Prostate gland (tissue), 2 donors: ENCODE results near the gene ZNF764. TPM values are rescaled to one million over a fixed set of nuclear protein-coding genes. Genes with fewer than 3 reads are reported as not detected.
A peak's percentile ranks its signal among the peaks of the same experiment; 100 is the strongest.
"Not testable (repeated sequence)": the region's sequence is repeated elsewhere in the genome, so short reads cannot be mapped to it uniquely, and the experiment has no call there.

Experiments used
- DNase-seq: peaks from one replicate; pipeline ENCODE4 v3.0.0-alpha.2; 2019; ENCODE audit warnings: low spot score
- H3K27ac ChIP-seq, 2 donors: fragments of 200-600 bp; sonication (generic); 2 replicates each; pipeline ENCODE4 v1.5.1; 2017 to 2019
- H3K27me3 ChIP-seq: fragments of 200-600 bp; sonication (generic); replicated peaks from 2 replicates; pipeline ENCODE4 v1.5.1; 2019; ENCODE audit not compliant: insufficient read depth
- H3K36me3 ChIP-seq, 2 donors: fragments of 200-600 bp; sonication (generic); 1 replicate in 1 of 2; 2 replicates in 1 of 2; pipeline versions ENCODE4 v1.5.1 to v1.8.1; 2017 to 2019
- H3K4me1 ChIP-seq: fragments of 200-600 bp; sonication (generic); replicated peaks from 2 replicates; pipeline ENCODE4 v1.5.1; 2019
- H3K4me3 ChIP-seq, 2 donors: fragments of 200-600 bp; sonication (generic); 2 replicates each; pipeline ENCODE4 v1.5.1; 2017 to 2019
- H3K9me3 ChIP-seq: fragments of 200-600 bp; sonication (generic); 2 replicates; pipeline ENCODE4 v1.5.1; 2017
- CTCF ChIP-seq, 4 experiments: fragments of 200-600 bp in 2 of 4; fragments of 450-650 bp in 2 of 4; sonication (generic) in 2 of 4; IDR thresholded peaks; 1 replicate in 3 of 4; 2 replicates in 1 of 4; pipeline ENCODE4 v1.5.1; 2016 to 2019; ENCODE audit warnings: antibody characterized with exemption in 4 of 4, mild to moderate bottlenecking in 2 of 4, moderate library complexity in 2 of 4
- POLR2A ChIP-seq: fragments of 450-650 bp; IDR thresholded peaks from one replicate; pipeline ENCODE4 v1.6.1; 2016; ENCODE audit warnings: antibody characterized with exemption, mild to moderate bottlenecking
- POLR2AphosphoS5 ChIP-seq: sonication (generic); formaldehyde crosslinking; IDR thresholded peaks from one replicate; pipeline ENCODE4 v1.6.1; 2017; ENCODE audit warnings: antibody characterized with exemption
- WGBS: methylation state at CpG from one replicate; pipeline ENCODE4 v1.1.5; 2018; 5-methylcytosine and 5-hydroxymethylcytosine counted together
- intact Hi-C: fragments of 100-400 bp; cut with DNase I; formaldehyde crosslinking; loops from one replicate; pipeline ENCODE4 v1.14.2; 2022
- total RNA-seq, 2 donors: library from RNA; depleted of rRNA; stranded (reverse); fragments of >200 nt; gene quantifications; one replicate each; pipeline ENCODE4 v1.1.0, GENCODE V29; 2016

ZNF764 gene
- total RNA-seq, 2 donors from 2014 or later = 15.7 to 22.5 TPM

DNA sequence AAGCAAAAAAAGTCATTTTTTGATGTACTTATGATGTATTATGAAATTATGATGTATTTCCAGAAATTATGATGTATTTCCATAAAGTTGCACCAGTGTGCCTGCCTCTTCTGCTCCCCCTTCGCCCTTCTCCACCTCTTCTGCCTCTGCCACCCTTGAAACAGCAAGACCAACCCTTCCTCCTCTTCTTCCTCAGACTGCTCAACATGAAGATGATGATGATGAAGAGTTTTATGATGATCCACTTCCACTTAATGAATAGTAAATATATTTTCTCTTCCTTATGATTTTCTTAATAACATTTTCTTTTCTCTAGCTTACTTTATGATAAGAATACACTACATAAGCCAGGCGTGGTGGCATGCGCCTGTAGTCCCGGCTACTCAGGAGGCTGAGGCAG is 34.7 kb upstream of the ZNF764 start:
- no peak for TF ChIP-seq POLR2A
- no peak for TF ChIP-seq POLR2AphosphoS5
- TF ChIP-seq CTCF (IDR thresholded peaks at IDR 0.05) = no peak
- Histone ChIP-seq H3K9me3 (no peaks in the 10 kb centered on the region), H3K36me3 (no peaks in the 10 kb centered on the region), H3K4me1 (no peaks in the 10 kb centered on the region), H3K27me3 (no peaks in the 10 kb centered on the region), H3K4me3 (no peak overlapping the region), H3K27ac (no peak overlapping the region)
- 92% methylated on average over 4 of the region's 4 CpGs for WGBS
- intact Hi-C loops = no loop called here
- no peak for DNase-seq

GRCh38 chr16:30590869-30591268 is 32.7 kb upstream of the ZNF764 start:
- H3K27me3 ChIP-seq, intact Hi-C loops, H3K27ac ChIP-seq, H3K4me1 ChIP-seq, H3K36me3 ChIP-seq, DNase-seq, H3K9me3 ChIP-seq, H3K4me3 ChIP-seq: not testable (repeated sequence)
- 96% methylated on average over 9 of the region's 9 CpGs for WGBS

DNA sequence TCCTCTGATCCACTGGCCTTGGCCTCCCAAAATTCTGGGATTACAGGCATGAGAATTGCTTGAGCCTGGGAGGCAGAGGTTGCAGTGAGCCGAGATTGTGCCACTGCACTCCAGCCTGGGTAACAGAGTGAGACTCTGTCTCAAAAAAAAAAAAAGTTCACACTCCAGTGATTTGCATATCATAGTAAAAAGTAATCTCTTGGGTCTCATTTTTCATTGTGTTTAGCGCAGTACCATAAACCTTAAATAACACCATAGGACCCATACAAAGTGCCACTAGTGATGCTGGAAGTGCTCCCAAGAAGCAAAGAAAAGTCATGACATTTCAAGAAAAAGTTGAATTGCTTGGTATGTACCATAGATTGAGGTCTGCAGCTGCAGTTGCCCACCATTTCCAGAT is 31.4 kb upstream of the ZNF764 start:
- H3K9me3 ChIP-seq, H3K4me3 ChIP-seq, DNase-seq, intact Hi-C loops, H3K27ac ChIP-seq, H3K27me3 ChIP-seq, H3K36me3 ChIP-seq, H3K4me1 ChIP-seq: not testable (repeated sequence)
- WGBS = 96% methylated on average over 2 of the region's 2 CpGs

DNA sequence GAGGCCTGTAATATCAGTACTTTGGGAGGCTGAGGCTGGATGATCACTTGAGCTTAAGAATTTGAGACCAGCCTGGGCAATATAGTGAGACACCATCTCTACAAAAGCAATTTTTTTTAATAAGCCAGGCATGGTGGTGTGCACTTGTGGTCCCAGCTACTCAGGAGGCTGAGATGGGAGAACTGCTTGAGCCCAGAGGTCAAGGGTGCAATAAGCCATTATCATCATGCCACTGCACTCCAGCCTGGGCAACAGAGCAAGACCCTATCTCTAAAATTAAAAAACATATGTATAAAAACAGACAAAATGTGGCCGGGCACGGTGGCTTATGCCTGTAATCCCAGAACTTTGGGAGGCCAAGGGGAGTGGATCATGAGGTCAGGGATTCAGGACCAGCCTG is 30.5 kb upstream of the ZNF764 start:
- H3K4me1 ChIP-seq = no peaks in the 10 kb centered on the region
- H3K4me3 ChIP-seq = no peak overlapping the region
- DNase-seq = no peak
- no peak for TF ChIP-seq CTCF (IDR thresholded peaks at IDR 0.05)
- no peak for TF ChIP-seq POLR2A
- no peak for TF ChIP-seq POLR2AphosphoS5
- WGBS = 98% methylated on average over 2 of the region's 2 CpGs
- H3K36me3 ChIP-seq = no peaks in the 10 kb centered on the region
- intact Hi-C loops = no loop called here
- no peak overlapping the region for H3K27ac ChIP-seq
- no peaks in the 10 kb centered on the region for H3K27me3 ChIP-seq
- H3K9me3 ChIP-seq = no peaks in the 10 kb centered on the region

DNA sequence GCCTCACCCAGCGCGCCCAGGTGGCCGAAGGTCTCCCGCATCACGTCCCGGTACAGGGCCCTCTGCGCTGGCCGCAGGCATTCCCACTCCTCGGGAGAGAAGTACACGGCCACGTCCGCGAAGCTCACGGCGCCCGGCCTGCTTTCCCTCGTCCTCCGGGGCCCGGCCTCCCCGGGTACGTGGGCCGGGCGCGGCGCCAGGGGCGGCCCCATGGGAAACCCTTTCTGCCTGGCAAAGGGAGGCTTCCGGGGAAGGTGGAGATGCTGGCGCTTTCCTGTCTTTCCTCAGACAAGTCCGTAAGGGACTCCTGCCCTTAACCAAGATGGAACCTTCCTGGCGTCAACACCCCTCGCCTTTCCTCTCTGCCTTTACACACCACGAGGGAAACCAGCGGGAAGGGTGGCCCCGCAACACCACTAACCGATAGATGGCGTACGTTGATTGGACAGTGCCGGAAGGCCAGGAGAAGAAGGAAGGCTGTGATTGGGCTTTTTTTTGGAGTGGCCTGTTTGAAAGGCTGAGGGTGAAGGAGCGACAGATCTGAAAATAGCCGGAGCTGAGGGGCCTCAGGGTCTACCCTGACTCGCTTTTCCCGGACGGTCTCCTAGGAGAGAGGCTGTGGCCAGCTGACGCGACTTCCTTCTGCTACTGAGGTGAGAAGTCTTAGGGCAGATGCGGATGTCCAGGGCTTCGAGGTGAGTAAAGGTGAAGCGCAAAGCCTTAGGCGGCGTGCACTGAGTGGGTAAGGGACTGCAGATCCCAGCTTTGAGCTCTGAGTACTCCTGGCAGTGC is 27.4 kb upstream of the ZNF764 start, which contains the start of gene ZNF785:
Gene ZNF785 (minus strand): TSS at position 298 of the 792 bp plus-strand sequence. CDS start 86 bp downstream, at position 212.
- Histone ChIP-seq H3K9me3 (no peaks in the 10 kb centered on the region), H3K4me3 (peak within 1 kb of the TSS; percentile 61 to 76), H3K4me1 (peaks cover 3% of the 10 kb centered on the region), H3K27ac (peak within 1 kb of the TSS; percentile 88 to 91), H3K36me3 (no peaks in the 10 kb centered on the region), H3K27me3 (no peaks in the 10 kb centered on the region)
- TF ChIP-seq POLR2A (peak; percentile 56), CTCF (IDR thresholded peaks at IDR 0.05) (peak in 3 of 4 experiments; percentile 54 to 69 (median 62)), POLR2AphosphoS5 (peak; percentile 100)
- DNase-seq = peak; percentile 98
- intact Hi-C loops = no loop called here
- 0% methylated on average over 21 of the region's 50 CpGs for WGBS

- under 1% methylated on average over 17 of the region's 23 CpGs for WGBS
- TF ChIP-seq POLR2A = no peak
- no peak for TF ChIP-seq CTCF (IDR thresholded peaks at IDR 0.05)
- intact Hi-C loops = no loop called here
- Histone ChIP-seq H3K4me1 (peaks cover 3% of the 10 kb centered on the region), H3K9me3 (no peaks in the 10 kb centered on the region), H3K27me3 (no peaks in the 10 kb centered on the region), H3K27ac (peak overlapping the region; percentile 88 to 91), H3K4me3 (peak overlapping the region; percentile 61 to 76), H3K36me3 (no peaks in the 10 kb centered on the region)
- no peak for DNase-seq
Measured at GRCh38 chr16:30585022-30585399, 26.8 kb upstream of the ZNF764 start.
